Limb (tissue), 2 donors: Measurements from ENCODE around the gene APOA5.
"Not testable (repeated sequence)": the region's sequence is repeated elsewhere in the genome, so short reads cannot be mapped to it uniquely, and the experiment has no call there.

Experiments used
- DNase-seq, 2 donors: peaks; one replicate each; pipeline ENCODE4 v3.0.0-alpha.2; 2016; ENCODE audit errors: extremely low spot score in 2 of 2

APOA5 gene

DNA sequence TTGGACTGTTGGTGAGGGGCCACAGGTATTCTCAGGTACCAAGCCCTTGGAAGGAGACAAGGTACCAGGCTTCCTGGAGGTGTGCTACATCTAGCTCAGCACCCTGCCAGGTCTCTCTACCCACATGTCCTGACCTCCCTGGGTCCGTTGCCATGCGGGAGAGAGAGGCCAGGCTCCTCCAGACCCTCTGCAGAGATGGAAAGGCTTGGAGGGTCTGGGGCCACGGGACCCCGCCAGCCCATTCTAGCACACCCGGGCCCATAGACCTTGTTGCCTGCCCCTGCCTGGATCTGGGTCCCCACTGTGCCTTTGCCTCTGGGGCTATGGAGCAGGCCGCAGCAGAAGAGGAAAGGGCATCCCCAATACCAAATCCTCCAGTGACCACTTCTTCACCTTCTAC lies 35.8 kb upstream of the APOA5 start:
- no peak for DNase-seq

DNA sequence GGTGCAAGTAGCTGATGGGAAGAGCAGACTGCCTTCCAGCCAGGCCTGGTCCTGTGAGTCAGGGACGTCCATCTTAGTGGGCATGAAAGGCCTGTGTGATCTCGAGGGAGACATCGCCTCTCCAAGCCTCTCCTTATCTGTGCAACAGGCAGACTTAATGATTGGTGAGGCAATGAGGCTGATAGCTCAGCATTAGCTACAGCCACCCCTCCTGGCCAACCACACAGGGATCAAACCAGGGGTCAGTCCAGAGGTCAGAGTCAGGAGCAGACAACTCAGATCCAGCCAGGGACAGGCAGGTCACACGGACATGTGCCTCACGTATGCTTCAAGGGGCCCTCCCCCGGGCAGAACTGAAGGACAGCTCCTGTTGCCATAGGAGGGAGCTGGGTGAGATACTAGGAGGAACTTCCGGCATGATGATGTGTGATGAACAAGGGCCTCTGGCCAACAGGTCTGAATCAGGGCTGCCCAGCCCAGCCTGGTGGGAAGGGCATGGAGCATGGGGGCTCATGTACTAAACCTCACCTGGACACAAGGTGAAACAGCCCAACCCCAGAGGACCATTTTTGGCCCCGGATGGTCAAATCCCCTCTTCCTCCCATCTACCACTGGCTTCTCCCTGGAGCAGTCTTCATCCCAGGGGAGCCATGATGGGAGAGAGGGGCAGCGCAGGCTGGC lies 35.2 kb upstream of the APOA5 start:
- DNase-seq = no peak

DNA sequence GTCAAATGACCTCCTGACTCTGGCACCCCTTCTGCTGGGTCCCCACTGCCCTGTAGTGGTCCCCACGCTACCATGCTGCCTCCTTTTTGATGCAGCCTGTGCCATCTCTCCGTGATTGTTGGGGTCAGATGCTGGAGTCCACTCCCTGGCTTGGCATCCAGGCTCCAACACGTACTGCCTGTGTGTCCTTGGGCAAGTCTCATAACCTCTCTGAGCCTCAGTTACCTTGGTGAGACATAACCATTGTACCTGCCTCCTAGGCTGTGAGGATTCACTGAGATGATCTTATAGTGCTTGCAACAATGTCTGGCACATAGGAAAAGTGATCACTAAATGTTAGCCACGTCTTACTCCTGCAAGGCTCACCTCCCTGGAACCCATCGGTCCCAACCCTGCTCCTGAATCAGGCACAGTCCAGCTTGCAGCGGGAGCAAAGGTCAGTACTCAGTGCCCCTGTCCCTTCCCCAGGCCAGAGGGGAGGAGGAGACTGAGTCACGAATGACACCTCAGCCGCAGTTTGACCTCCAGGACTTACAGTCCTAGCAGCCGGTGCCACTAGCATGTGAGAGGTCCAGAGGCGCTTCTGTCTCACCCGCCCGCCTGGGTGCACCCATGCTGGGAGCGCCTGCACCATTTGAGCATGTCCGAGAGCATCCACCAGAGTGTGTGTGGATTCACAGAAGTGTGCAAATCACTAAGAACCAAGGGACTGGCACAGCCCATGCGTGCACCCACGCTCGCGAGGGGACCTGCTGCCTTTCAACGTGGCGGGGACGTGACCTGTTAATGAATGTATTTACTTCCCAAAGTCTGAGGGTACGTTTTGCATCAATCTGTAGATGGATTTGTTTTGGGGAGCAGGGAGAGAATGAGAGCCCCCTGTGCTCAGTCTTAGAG lies 34.4 kb upstream of the APOA5 start:
- no peak for DNase-seq

DNA sequence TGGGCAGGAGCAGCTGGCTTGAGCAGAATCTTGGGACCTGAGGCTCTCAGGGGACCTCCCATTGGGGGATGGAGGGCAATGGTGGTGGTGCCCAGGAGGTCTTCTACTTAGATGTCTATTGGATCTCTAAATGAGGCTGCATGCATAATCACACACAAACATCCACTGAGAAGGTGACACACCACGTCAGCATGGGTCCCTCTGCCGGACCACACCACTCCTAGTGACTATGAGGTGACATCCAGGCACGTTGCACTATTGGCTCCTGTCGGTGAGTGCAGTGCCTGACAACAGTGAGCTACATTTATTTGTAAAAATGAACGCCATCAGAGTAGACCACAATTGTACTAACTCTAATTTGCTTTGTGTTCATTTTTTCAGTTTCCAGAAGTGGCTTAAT lies 33.8 kb upstream of the APOA5 start:
- DNase-seq = no peak

DNA sequence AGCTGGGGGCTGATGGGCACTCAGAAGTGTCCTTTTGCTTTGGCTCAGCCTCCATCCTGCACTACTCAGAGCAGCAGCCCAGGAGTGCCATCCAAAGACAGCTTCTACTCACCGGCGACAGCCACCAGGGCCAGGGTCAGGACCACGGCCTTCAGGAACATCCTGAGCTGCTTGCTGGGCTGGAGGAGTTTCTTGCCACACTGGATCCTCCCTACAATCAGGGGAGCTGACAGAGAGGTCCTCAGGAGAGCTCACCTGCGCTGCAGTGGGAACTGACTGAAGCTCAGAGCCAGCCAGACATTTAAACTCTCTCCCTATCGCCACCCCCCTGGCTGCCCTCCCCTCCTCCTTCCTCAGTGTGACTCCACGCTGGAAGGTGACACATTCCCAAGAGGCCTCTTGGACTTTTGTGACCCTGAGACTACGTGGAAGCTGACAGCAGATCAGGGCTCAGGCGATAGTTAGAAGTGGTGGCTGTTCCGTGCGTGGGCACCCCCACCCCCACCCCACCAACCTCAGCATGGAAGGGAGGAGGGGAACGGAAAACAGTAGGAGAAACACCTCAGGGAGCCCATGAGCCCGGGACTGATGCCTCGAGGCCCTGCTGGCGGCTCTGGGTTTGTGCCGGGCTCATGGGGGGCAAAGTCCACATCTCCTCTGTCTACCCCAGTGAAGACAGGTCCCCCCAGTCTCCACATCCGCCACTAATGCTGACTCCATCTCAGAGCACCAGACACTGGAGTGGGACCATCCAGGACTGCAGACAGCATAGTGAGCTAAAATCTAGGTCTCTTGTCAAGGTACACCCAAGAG lies 31.6 kb upstream of the APOA5 start, which contains the start of gene APOA4:
APOA4 (minus strand) TSS at position 274 of the 813 bp plus-strand sequence; CDS start at position 161, 113 bp downstream.
- DNase-seq = no peak

DNA sequence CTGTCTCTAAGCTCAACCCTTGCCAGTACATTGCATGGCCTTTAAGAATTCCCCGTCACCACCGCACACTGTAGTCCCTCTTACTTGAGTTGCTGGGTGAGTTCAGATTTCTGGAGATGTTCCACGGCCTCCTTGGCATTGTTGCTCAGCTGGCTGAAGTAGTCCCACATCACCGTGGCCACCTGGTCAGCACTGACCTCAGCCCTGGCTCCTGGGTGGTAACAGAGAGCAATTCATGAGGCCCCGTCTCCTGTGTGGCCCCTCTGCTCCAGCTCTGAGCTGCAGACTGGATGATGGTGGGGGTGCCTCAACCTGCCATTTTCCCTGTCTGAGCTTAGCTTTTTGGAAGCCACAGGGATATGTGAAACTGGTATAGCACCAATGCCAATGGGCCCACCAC lies 30.9 kb upstream of the APOA5 start:
- DNase-seq = no peak

DNA sequence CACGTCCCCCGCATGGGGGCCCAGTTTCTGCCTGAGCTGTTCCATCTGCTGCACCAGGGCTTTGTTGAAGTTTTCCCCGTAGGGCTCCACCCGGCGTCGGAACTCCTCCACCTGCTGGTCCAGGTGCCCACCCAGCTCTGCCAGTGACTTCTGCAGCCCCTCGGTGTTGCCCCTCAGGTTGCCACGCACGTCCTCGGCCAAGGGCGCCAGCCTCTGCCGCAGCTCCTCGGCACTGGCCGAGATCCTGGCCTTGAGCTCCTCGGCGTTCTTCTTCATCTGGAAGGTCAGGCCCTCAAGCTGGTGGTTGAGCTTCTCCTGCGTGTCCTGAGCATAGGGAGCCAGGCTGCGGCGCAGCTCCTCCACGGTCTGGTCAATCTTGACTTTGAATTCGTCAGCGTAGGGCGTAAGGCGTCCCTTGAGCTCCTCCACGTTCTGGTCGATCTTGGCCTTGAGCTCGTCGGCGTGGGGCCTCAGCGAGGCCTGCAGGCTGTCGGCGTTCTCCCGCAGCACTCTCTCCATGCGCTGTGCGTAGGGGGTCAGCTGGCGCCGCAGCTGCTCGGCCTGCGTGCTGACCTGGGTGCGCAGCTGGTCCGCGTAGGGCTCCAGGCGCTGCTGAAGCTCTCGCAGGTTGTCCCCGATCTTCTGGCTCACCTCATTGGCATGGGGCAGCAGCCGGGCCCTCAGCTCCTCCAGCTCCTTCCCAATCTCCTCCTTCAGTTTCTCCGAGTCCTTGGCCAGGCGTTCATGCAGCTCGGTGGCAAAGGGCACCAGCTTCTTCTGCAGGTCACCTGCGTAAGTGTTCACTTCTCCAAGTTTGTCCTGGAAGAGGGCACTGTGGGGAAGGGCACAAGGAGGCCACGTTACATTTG lies 29.6 kb upstream of the APOA5 start:
- DNase-seq = no peak

GRCh38 chr11:116819049-116819448 lies 27.4 kb upstream of the APOA5 start:
- DNase-seq = no peak

DNA sequence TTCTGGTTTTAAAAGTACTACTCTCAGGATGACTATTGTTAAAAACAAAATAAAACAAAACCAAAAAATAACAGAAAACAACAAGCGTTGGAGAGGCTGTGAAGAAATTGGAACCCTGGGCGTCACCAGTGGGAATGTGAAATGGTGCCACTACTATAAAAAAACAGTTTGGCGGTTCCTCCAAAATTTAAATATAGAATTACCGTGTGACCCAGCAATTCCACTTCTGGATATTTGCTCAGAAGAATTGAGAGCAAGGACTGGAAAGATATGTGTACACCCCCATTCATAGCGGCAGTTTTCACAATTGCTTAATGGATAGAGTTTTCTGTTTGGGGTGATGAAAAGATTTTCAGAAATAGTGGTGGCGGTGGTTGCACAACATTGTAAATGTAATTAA lies 22.8 kb upstream of the APOA5 start:
- DNase-seq = no peak

GRCh38 chr11:116813781-116814471 lies 22.2 kb upstream of the APOA5 start:
- DNase-seq = no peak

DNA sequence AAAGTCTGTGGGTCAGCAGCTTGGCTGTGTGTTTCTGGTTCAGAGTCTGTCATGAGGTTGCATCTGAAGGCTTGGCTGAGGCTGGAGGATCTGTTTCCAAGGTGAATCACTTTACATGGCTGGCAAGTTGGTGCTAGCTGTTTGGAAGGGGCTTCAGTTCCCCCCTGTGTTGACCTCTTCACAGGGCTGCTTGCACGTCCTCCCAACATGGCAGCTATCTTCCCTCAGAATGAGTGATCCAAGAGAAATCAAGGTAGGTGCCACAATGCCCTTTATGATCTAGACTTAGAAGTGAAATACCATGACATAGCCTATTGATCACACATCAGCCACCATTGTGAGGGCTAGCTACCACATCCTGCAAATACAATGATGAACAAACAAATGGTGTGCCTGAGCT lies 21.5 kb upstream of the APOA5 start:
- DNase-seq = no peak

DNA sequence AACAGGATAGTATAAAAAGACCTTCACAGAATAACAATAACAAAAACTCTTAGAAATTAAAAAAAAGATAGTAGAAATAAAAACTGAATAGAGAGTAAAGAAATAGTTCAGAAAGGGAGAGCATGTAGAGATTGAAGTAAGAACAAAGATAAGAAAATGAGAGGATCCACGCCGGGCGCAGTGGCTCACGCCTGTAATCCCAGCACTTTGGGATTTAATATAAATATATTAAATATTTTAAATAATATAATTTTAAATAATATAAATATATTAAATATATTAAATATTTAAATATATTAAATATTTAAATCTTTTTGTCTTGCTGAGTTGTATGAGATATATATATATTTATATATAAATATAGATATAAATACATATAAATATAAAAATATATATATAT lies 20.4 kb upstream of the APOA5 start:
- no peak for DNase-seq

- no peak for DNase-seq
Measured at GRCh38 chr11:116811194-116811593, 19.5 kb upstream of the APOA5 start.

DNA sequence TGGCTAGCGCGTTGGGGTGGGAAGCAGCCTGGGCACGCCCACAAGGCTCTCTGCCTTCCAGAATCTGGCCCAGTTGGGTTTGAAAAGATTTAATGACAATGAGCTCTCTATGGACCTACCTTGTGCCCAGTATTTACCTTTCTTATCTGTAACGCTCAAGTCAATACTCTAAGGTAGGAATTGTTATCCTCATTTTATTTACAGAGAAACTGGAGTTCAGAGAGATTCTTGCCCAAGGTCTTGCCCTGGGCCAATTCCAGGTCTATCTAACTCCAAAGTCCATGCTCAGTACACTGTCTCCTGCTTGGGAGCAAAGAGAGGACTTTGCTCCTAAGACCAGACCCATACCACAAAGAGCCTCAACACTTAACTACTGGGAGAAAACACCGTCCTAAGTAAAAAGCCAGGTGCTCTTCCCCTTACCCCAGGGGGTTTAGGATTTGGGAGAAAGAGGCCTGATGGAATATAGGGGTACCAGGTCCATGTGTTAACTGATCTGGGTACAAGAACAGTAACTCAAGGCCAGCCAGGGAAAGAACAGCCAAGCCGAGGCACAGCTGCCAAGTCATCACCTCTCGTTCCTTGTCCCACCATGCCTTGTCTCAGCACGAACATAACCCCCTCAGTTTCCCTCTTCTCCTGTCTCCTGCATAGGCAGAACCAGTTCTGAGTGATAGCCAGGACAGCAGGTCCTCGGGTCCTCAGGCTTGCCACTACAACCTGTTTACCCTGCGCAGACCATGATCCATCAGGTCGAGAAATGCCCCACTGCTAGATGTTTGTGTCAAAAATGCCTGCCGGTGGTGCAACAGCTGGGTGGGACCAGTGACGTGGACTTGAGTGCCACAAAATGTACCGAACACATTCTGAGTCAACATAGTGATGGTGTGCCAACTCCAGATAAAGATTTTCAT lies 16.8 kb upstream of the APOA5 start:
- no peak for DNase-seq

DNA sequence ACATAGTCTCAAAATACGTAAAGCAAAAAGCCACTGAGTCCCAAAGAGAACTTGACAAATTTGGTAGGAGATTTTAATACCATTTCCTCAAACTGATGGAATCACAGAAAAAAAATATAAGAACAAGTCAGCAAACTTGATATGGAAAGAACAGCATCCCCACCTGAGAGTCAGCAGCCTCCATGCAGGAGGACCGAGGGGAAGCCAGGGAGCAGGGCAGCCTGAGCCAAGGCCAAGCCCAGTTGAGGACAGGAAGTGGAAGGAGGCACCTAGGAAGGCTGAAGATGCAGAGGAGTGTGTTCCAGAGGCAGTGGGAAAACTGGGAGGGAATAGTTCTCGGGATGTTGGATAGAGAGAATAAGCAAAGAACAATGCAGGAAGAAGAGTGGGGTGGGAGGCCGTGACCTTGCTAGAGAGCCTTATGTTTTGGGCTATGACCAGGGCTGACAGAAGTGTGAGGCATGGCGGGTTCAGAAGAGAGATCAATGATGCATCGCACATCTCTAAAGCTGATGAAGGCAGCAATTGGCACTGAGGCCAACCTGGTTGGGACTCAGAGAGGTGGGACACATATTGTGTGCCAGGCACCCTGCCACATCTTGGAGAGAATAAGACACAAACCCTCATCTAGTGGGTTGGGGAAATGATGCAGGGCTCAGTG lies 16.1 kb upstream of the APOA5 start:
- no peak for DNase-seq

- DNase-seq = no peak
Measured at GRCh38 chr11:116804001-116804400, 12.3 kb upstream of the APOA5 start.

DNA sequence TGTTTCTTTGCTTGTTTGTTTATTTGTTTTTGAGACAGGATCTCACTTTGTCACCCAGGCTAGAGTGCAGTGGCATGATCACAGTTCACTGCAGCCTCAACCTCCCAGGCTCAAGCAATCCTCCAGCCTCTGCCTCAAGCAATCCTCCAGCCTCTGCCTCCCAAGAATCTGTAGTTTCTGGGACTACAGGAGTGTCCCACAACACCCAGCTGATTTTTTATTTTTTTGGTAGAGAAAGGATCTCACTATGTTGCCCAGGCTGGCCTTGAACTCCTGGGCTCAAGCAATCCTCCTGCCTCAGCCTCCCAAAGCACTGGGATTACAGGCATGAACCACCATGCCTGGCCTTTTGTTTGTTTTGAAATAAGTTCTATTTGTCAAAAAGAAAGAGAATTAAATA lies 10.0 kb upstream of the APOA5 start:
- not testable (repeated sequence) for DNase-seq

GRCh38 chr11:116800610-116801009 lies 8.9 kb upstream of the APOA5 start:
- DNase-seq = no peak

DNA sequence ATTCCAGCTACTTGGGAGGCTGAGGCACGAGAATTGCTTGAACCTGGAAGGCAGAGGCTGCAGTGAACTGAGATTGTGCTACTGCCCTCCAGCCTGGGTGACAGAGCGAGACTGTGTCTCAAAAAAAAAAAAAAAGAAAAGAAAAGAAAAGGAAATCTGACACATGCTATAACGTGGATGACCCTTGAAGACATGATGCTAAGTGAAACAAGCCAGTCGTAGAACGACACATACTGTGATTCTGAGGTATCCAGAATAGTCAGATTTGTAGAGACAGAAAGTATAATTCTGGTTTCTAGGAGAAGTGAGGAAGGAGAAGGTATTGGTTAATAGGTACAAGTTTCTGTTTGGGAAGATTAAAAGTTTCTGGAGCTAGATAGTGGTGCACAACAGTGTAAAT lies 6.7 kb upstream of the APOA5 start:
- no peak for DNase-seq
